Measurements from ENCODE around the gene CPSF4L.
"Not testable (repeated sequence)": the region's sequence is repeated elsewhere in the genome, so short reads cannot be mapped to it uniquely, and the experiment has no call there.

CPSF4L gene

GRCh38 chr17:73261617-73261951 lies at the start of gene CPSF4L:
Gene CPSF4L (minus strand): TSS chr17:73261880. CDS start chr17:73261818, 62 bp downstream.
- DNase-seq (ENCODE audit: low read depth) = no peak

DNA sequence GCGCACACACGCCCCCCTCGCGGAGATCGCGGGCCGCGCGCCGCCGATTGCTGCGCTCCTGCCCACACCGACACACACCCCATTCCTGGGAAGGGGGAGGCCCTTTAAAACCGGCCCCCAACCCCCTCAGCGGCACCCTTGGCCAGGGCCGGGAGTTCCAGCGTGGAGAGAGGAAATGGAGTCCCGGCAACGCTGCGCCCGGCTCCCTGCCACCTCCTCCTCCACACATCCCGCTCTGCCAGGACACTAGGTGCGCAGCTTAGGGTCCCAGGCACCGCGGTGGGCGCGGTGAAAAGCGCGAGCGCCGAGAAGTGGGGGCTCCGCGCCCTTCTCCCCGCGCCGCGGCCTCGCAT lies 49.7 kb upstream of the CPSF4L start:
- no peak for DNase-seq (ENCODE audit: low read depth)

DNA sequence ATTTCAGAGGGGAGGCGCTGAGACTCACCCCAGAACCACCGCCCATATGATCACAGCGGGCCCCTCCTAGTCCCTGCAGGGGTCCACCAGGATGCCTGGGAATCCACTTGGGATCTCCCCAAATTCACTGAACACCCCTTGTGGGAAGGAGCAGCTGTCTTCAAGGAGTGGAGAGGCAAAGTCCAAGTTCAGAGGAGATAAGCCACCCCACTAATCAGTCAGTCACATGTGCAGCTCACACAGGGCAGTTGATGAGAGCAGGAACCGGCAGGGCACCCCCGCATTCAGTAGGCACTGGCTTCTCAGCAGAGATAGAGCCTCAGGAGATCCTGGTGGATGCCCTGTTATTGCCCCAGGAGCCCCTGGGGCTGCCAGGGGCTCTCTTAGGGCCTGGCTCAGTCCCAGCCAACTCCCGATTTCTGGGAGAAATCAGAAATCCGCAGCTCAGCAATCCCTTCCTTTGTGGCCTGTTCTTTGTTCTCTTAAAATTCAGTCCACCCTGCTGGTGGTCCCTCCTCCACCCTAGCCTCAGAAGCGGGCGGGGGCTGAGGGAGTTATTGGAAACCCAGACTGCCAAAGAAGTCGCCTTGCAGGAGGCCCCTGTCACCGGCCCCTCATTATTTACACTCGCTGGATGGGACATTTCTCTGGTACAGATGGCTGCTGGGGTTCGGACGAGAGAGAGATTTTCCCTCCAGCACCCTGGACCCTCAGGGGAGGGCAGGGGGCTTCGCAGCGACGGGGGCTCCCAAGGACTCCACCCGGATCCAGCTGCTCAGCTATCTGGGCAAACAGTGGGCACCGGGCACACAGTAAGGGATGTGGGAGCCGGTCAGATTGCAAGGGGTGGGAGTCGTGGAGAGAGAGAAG lies 48.3 kb upstream of the CPSF4L start:
- no peak for DNase-seq (ENCODE audit: low read depth)

GRCh38 chr17:73308959-73309358 lies 47.3 kb upstream of the CPSF4L start:
- DNase-seq (ENCODE audit: low read depth) = not testable (repeated sequence)

DNA sequence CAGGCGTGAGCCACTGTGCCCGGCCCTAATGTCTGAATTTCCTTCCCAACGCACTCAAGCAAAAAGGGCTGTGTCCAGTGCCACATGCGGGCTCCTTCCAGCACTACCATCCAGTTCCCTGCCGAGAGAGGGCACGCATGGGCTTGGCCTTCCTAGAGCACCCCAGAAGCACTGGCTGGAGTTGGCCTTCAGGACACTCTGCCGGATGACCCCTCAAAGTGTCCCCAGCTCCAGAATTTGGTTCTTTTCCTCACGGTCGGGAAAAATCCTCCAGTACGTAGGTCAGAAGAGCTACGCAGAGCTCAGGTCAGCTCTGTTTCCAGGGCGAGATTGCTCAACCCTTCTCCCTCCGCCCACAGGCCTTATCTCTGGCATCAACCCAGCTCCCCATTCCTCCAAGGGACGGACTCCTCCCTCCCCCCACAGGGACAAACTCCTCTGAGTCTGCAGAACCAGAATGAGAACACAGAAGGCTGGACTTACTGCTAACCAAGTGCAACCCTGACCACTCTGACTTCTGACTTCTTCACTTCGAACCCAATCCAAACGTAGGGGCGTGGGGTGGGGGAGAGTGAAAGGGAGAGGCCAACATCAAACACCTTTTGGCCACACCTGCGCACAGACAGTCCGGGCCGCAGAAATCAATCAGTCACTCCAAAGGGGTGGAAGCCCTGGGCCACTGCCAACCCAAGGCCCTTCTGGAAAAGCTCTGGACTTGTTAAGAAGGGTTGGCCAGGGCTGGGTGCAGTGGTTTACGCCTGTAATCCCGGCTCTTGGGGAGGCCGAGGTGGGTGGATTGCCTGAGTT lies 46.5 kb upstream of the CPSF4L start:
- DNase-seq (ENCODE audit: low read depth) = no peak

DNA sequence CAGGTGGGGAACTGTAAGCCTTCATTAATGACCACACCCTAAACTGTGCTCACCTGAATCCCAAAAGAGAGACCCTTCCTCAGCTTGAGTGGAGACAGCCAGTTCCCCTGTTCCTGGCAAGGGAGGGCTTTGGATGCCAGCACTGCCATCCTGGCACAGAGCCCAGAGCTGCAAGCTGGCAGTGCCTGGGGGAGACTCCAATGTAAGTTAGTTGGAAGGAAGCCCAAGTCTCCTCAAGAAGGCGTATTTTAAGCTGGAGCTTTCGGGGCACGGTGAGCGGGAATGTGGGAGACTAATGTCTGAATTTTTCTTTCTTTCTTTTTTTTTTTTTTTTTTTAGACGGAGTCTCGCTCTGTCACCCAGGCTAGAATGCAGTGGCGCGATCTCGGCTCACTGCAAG lies 45.5 kb upstream of the CPSF4L start:
- no peak for DNase-seq (ENCODE audit: low read depth)

DNA sequence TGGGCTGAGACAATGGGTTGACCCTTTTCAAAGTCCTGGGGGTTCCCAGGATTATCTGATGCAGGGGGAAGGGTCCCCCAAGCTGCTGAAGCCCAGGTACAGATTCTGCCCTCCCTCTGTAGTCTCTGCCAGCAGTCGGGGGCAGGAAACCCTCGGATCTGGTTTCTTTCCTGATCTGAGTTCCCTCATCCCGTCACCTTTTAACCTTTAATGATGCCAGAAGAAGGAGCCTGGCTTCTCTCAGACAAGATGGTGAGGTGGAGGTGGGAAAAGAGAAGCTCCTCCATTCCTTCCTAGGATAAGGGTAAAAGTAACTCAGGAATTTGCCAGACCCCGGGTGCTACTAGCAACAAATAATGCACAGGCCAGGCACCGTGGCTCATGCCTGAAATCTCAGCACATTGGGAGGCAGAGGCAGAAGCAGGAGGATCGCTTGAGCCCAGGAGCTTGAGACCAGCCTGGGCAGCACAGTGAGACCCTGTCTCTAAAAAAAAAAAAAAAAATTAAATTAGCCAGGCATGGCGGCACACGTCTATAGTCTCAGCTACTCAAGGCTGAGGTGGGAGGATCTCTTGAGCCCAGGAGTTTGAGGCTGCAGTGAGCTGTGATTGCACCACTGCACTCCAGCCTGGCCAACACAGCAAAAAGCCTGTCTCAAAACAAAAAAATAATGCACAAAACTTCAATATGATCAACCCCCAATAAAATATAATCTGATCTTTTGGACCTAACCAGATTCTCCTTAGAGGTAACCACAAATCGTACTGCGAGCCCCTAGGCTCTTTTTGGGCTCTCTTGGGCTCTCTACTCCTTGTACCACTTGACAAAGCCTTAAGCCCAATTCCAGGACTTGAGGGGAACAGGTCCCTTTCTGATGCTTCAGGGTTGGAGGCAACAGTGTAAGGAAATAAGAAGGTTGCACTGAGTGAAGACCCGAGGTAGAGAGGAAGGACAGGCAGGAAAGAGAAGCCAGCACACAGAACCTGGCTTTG lies 44.5 kb upstream of the CPSF4L start:
- no peak for DNase-seq (ENCODE audit: low read depth)

DNA sequence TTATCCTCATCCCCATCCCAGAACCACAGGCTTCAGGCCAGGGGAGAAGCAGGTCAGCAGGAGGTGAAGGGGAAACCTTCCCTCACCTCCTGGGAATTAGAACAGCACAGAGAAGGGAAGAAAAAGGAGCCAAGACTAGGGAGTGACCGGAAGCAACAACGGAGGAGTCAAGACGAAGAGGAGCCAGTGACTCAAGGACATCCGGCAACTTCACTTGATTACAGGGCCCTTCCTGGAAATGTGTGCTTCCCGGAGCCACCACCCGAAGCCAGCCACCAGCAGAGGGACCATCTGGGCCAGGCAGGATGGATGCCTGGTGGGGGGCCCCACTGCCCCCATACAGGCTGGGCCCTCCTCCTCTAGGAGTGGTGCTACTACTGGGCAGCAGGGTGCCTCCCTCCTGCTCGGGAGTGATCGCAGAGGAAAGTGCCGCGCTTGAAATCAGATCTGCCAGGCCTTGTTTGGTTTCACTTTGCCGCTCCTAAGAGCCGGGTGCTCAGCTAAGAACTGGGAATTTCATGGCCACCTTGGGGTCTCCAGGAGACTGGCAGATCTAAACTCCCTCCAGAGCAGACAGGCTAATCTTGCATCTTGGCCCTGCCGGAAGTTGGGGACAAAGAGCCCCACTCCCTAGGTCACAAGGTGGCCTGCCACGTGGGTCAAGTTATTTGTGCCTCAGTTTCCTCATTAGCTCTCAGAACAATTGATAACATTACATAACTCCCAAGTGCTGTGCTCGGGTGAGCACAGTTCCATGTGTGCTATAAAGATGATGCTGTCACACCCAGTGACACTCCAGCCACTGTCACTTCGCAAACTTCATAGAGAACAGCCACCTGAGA lies 43.5 kb upstream of the CPSF4L start:
- no peak for DNase-seq (ENCODE audit: low read depth)

DNA sequence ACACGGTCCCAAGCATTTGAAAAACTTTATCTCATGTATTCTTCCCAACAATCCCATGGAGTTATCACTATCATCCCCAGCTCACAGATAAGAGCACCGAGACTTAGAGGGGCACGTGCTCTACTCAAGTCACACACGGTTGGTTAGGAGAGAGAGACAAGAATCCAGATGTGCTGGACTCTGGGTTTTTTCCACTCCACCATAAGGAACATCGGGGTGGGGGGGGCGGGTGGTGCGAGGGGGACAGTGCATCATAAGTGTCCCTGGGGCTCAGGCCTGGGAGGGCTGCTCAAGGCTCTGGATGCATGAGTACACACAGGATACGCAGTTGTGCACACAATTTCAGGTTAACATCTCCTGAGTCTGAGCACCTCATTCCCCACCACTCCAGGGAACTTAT lies 42.8 kb upstream of the CPSF4L start:
- no peak for DNase-seq (ENCODE audit: low read depth)

GRCh38 chr17:73302189-73302588 lies 40.5 kb upstream of the CPSF4L start:
- DNase-seq (ENCODE audit: low read depth) = no peak

DNA sequence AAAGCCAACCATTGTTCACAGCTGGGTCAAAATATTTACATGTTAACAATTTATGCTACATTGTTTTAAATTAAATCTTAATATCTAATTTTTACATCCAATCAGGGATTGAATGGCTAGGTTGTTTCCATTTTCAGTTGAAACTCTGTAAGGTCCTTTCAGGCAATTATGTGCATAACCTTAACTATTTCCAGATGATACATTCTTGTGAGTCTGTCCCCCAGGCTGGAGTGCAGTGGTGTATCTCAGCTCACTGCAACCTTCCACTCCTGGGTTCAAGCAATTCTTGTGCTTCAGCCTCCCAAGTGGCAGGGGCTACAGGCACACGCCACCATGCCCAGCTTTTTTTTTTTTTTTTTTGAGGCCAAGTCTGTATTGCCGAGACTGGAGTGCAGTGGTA lies 39.7 kb upstream of the CPSF4L start:
- no peak for DNase-seq (ENCODE audit: low read depth)

DNA sequence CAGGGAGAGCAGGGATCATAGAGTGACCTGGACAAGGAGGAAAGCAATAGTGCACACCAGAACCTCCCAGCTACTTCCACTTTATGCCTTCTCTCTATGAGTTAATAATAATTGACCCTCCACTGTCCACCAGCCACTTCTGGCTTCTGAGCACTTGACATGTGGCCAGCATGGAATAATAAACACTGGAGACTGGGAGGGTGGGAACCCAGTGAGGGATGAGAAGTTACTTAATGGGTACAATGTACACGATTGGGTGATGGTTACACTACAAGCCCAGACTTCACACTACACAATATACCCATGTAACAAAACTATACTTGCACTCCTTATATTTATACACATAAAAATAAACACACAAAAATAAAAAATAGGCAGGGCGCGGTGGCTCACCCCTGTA lies 38.7 kb upstream of the CPSF4L start:
- no peak for DNase-seq (ENCODE audit: low read depth)

GRCh38 chr17:73297934-73298861 lies 36.5 kb upstream of the CPSF4L start:
- no peak for DNase-seq (ENCODE audit: low read depth)

GRCh38 chr17:73293480-73293911 lies 31.8 kb upstream of the CPSF4L start:
- DNase-seq (ENCODE audit: low read depth) = no peak

DNA sequence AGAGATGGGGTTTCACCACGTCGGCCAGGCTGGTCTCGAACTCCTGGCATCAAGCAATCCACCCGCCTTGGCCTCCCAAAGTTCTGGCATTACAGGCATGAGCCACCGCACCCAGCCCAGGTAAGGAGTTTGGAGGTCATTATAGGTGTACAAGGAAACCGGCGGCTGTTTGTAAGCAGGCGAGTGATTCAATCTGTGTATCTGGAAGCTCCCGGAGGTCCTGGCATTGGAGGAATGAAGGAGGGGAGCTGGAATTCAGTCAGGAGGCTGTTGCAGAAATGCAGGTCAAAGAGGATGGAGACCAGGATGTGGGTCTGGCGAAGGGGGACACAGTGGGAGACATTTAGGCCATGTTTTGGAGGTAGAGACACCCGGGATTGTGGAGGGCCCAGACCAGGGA lies 31.4 kb upstream of the CPSF4L start:
- no peak for DNase-seq (ENCODE audit: low read depth)

DNA sequence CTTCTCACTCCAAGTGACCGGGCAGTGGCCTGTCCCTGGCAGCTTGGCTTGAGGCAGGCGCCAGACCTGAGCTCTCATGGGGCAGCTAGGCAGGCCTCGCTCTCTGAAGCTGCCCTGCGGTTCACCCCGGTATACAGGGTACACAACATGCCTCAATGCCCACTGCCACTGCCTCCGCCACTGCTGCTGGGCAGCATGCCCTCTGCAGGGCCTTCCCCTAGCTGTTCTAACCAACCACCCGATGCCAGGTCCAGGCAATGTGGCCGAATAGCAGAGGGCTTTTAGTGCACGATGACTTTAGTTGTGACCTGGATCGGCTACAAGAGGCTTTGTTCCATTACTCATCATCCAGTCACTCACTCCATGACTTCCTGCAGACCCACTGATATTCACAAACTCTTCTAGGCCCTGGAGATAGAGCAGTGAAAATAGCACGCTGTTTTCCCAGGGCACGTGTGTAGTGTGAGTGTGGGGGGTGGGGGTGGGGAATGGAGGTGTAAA lies 30.4 kb upstream of the CPSF4L start:
- DNase-seq (ENCODE audit: low read depth) = no peak

DNA sequence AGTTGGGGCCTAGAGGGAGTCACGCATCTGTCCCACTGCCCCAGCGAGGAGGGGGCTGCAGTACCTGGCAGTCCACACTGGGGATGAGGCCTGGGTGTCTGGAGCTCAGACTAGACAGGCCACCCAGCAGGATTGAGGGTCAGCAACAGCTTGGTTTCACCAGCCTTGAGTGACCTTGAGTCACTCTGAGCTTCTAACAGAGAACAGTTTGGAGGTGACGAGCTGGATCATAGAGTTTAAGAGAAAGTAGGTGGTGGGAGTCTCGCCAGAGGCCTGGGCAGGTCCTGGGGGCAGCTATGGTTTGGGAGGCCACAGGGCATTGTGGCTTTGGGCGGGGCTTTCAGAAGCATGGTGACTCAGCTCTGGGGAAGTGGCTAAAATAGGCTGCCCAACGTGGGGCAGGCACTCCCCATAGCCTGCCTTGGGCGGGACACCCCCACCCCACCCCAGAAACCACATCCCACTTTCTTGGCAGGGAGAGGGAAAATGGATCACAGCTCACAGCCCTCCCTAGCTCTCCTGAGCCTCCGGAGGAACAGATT lies 29.7 kb upstream of the CPSF4L start:
- DNase-seq (ENCODE audit: low read depth) = no peak

DNA sequence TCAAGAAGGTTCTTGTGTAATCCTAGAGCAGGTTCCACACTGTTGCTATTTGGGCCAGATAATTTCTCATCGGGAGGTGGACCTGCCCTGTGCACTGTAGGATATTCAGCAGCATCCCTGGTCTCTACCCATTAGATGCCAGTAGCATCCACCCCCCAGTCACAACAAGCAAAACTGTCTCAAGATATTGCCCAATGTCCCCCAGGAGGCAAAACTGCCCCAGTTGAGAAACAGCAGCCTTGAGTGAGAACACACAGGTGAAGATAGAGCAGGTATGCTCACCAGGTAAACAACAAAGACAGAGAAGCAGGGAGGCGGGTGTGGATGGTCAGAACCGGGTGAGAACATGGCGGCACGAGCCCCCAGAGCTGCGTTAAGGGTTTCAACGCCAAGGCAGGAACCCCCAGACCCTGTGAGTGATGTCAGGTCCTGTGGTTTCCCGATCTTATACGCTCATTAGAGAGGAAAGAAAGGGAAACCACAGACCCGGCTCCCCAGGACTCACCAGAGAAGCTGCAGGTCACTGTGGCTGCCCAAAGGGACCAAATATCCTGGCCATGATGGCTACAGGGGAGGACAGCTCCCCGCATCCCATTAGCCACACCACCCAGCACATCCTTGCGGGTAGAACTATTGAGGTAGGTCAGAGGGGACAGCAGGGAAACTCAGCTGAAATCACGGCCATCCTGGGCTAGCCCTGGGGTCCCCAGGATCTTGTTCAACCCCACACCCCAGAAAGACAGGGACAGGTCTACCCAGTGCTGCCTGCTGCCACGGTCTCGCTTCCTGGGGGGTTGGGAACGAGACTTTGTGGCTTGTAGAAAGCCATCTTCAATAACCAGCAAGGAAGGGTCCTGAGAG lies 28.9 kb upstream of the CPSF4L start:
- DNase-seq (ENCODE audit: low read depth) = no peak

Measured in activated T-helper 9 cell treated with anti-CD3 and anti-CD28 coated beads, Interleukin-2, amount 50 U/mL, for 16 hours (primary cell).